Measurements from ENCODE around the gene FAP.

DNA sequence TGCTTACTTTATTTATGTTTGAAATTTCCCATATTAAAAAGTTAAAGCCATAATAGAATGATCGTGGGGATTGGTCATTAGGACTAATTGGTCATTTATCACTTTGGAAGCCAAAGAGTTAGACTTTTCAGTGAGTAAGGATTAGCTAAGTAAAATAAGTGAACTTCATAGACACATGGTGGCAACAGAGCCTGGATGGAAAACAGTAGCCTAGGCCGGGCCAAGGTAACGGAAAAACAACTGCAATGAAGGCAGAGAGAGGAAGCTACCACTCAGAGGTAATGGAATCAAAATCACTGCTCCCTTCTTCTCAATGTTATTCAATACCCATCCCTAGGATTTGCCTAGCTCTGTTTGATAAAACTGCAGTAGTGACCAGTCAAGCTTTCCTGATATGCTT lies 87.1 kb downstream of the FAP start:
- no peak for TF ChIP-seq EZH2 (IDR thresholded peaks at IDR 0.05; ENCODE audit: insufficient read depth, poor library complexity, severe bottlenecking)
- TF ChIP-seq EZH2phosphoT487 (IDR thresholded peaks at IDR 0.05; ENCODE audit: insufficient read depth, low read depth) = no peak

Measured in GM23248 (cell line).